ENCODE results near the gene MORF4L2. TPM values are rescaled to one million over a fixed set of nuclear protein-coding genes. Genes with fewer than 3 reads are reported as not detected.

The MORF4L2 gene
- total and polyA plus RNA-seq, 2 donors (not counting 3 experiments of a cell fraction or from before 2014, with no cell fraction given) = 331 to 414 TPM

DNA sequence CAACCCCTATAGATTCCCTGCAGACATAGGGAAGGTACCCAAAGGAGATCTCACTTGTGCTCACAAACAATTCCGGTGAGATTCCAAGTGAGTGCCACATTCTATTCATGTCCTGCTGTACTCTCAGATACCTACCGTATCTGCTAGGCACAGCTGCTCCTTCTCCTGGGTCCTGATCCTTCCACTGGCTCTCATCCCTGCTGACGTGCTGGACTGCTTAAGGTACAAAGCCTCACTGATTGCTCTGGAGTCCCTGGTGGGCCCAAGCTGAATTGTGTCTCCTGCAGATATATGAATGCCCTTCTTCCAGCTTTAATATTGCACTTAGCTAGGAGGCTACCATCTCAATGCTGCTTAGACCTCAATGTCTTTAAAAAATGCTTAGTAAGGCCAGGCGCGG is 55.4 kb downstream of the MORF4L2 start:
- TF ChIP-seq FOS (IDR thresholded peaks at IDR 0.05; ENCODE audit: borderline replicate concordance, insufficient read depth, low read length) = no peak
- TF ChIP-seq EZH2 (IDR thresholded peaks at IDR 0.05; ENCODE audit: borderline replicate concordance, low read depth, low read length, severe bottlenecking) = no peak
- no peak for TF ChIP-seq POLR2AphosphoS5 (IDR thresholded peaks at IDR 0.05; ENCODE audit: insufficient read depth, low read depth, low read length)
- TF ChIP-seq MYC (IDR thresholded peaks at IDR 0.05; ENCODE audit: low read depth, low read length) = no peak
- no peak for TF ChIP-seq GATA2 (IDR thresholded peaks at IDR 0.05; ENCODE audit: insufficient read depth, insufficient read length, low read depth, low read length)
- no peak for DNase-seq (ENCODE audit: low read depth, low spot score)
- Histone ChIP-seq H3K27ac (ENCODE audit: insufficient read depth, low read depth, low read length) (no peak overlapping the region), H3K4me3 (replicated peaks in 1 of 3; ENCODE audit: insufficient read depth in 1 of 3, low read depth in 1 of 3, low read length in 3 of 3) (no peak overlapping the region), H3K9ac (replicated peaks; ENCODE audit: extremely low read depth, insufficient read depth, low read length) (no peak overlapping the region), H3K79me2 (ENCODE audit: control insufficient read depth, insufficient read depth, low read length) (peaks cover 4% of the 10 kb centered on the region), H3K27me3 (ENCODE audit: control insufficient read depth in 2 of 2, insufficient read depth in 2 of 2, low read length in 2 of 2) (no peaks in the 10 kb centered on the region), H2AFZ (ENCODE audit: low read depth, low read length) (no peak overlapping the region), H4K20me1 (replicated peaks; ENCODE audit: control insufficient read depth, extremely low read depth, insufficient read depth, low read length) (no peaks in the 10 kb centered on the region), H3K36me3 (ENCODE audit: control insufficient read depth in 2 of 2, extremely low read depth in 1 of 2, insufficient read depth in 2 of 2, low read length in 2 of 2) (no peaks in the 10 kb centered on the region), H3K9me1 (replicated peaks; ENCODE audit: control insufficient read depth, extremely low read depth, insufficient read depth, low read length) (no peaks in the 10 kb centered on the region), H3K4me1 (ENCODE audit: control insufficient read depth, extremely low read depth, insufficient read depth, low read length) (peaks cover 23% of the 10 kb centered on the region), H3K9me3 (replicated peaks; ENCODE audit: control insufficient read depth, insufficient read depth, low read length) (no peaks in the 10 kb centered on the region), H3K4me2 (ENCODE audit: insufficient read depth, low read length) (no peak overlapping the region)
- FAIRE-seq = no peak
- no TSS peak for BruUV-seq (replicated peaks)
- ChIA-PET CTCF (interaction anchor here (1.2 to 1.8 kb wide), 5 partner anchors 23 to 98 kb away, joined by 4 to 19 read pairs (median 6); partner anchors contain the start of gene TCEAL3), POLR2A (no interaction called here)
- intact Hi-C loops (cut with micrococcal nuclease) = no loop called here
- dilution Hi-C loops (cut with MboI; ENCODE audit: extremely low pct_ligation_motif_present, low sequenced_read_pairs) = no loop called here

DNA sequence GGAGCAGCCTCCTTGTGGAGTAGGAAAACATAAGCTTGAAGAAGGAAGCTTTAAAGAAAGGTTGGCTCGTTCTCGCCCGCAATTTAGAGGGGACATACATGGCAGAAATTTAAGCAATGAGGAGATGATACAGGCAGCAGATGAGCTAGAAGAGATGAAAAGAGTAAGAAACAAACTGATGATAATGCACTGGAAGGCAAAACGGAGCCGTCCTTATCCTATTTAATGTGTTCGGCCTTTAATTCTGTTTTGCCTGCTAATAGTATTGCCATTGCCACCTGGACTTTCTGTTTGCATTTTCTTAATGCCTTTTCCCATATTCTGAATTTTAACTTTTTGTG is 56.4 kb downstream of the MORF4L2 start:
- no peaks in the 10 kb centered on the region for H4K20me1 ChIP-seq (replicated peaks; ENCODE audit: control insufficient read depth, extremely low read depth, insufficient read depth, low read length)
- H3K4me1 ChIP-seq (ENCODE audit: control insufficient read depth, extremely low read depth, insufficient read depth, low read length) = peaks cover 23% of the 10 kb centered on the region
- DNase-seq (ENCODE audit: low read depth, low spot score) = no peak
- H3K9ac ChIP-seq (replicated peaks; ENCODE audit: extremely low read depth, insufficient read depth, low read length) = peak overlapping the region; percentile 79
- peak overlapping the region; percentile 91 for H2AFZ ChIP-seq (ENCODE audit: low read depth, low read length)
- H3K27ac ChIP-seq (ENCODE audit: insufficient read depth, low read depth, low read length) = peak overlapping the region; percentile 78
- H3K27me3 ChIP-seq (ENCODE audit: control insufficient read depth in 2 of 2, insufficient read depth in 2 of 2, low read length in 2 of 2) = no peaks in the 10 kb centered on the region
- POLR2A ChIA-PET = interaction anchor here (0.6 to 0.7 kb wide), 2 partner anchors 49 to 55 kb away, joined by 3 to 6 read pairs; no protein-coding TSS in a partner anchor
- dilution Hi-C loops (cut with MboI; ENCODE audit: extremely low pct_ligation_motif_present, low sequenced_read_pairs) = no loop called here
- FAIRE-seq = no peak
- CTCF ChIA-PET = interaction anchor here (0.6 to 2.1 kb wide), 24 partner anchors 9 to 140 kb away, joined by 3 to 19 read pairs (median 4); partner anchors contain the start of gene TCEAL3
- peak overlapping the region; percentile 60 for H3K4me2 ChIP-seq (ENCODE audit: insufficient read depth, low read length)
- H3K9me1 ChIP-seq (replicated peaks; ENCODE audit: control insufficient read depth, extremely low read depth, insufficient read depth, low read length) = no peaks in the 10 kb centered on the region
- intact Hi-C loops (cut with micrococcal nuclease) = loop anchor here (1.0 kb wide), 1 partner anchor 55 kb away; no protein-coding TSS in a partner anchor
- TF ChIP-seq JUN (IDR thresholded peaks at IDR 0.05; ENCODE audit: borderline replicate concordance, insufficient read depth, insufficient read length, low read depth) (no peak), POLR2AphosphoS5 (IDR thresholded peaks at IDR 0.05; ENCODE audit: insufficient read depth, low read depth, low read length) (no peak)
- TF ChIP-seq, protein P1, sequence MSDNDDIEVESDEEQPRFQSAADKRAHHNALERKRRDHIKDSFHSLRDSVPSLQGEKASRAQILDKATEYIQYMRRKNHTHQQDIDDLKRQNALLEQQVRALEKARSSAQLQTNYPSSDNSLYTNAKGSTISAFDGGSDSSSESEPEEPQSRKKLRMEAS (IDR thresholded peaks at IDR 0.05; ENCODE audit: insufficient read depth, insufficient read length) = no peak
- no peaks in the 10 kb centered on the region for H3K36me3 ChIP-seq (ENCODE audit: control insufficient read depth in 2 of 2, extremely low read depth in 1 of 2, insufficient read depth in 2 of 2, low read length in 2 of 2)
- BruUV-seq (replicated peaks) = no TSS peak
- H3K9me3 ChIP-seq (replicated peaks; ENCODE audit: control insufficient read depth, insufficient read depth, low read length) = no peaks in the 10 kb centered on the region
- H3K4me3 ChIP-seq (replicated peaks in 1 of 3; ENCODE audit: insufficient read depth in 1 of 3, low read depth in 1 of 3, low read length in 3 of 3) = peak overlapping the region; percentile 32 to 88 (median 80)
- H3K79me2 ChIP-seq (ENCODE audit: control insufficient read depth, insufficient read depth, low read length) = peaks cover 4% of the 10 kb centered on the region

All from endothelial cell of umbilical vein (primary cell).